GM21367 (cell line): ENCODE results near the gene ATL2.

Source experiments
- ATAC-seq: cut with Tn5 transposase; IDR thresholded peaks from one replicate; pipeline ENCODE4 v1.9.1; 2021; ENCODE audit not compliant: unreplicated experiment

ATL2 gene

GRCh38 chr2:38255211-38255610, 121.9 kb downstream of the ATL2 start:
- ATAC-seq, result no peak

GRCh38 chr2:38254796-38255195, 122.3 kb downstream of the ATL2 start:
- no peak for ATAC-seq

- ATAC-seq, result no peak
Measured at GRCh38 chr2:38251940-38252339, 125.1 kb downstream of the ATL2 start.

- no peak for ATAC-seq
Measured at GRCh38 chr2:38248707-38249106, 128.4 kb downstream of the ATL2 start.

GRCh38 chr2:38248255-38248654, 128.8 kb downstream of the ATL2 start:
- no peak for ATAC-seq

- no peak for ATAC-seq
Measured at GRCh38 chr2:38246105-38246504, 131.0 kb downstream of the ATL2 start.

- no peak for ATAC-seq
Measured at GRCh38 chr2:38245114-38245641, 131.9 kb downstream of the ATL2 start.

GRCh38 chr2:38244301-38244700, 132.8 kb downstream of the ATL2 start:
- ATAC-seq, result no peak
